ENCODE results near the gene PODXL2.

Gene PODXL2

DNA sequence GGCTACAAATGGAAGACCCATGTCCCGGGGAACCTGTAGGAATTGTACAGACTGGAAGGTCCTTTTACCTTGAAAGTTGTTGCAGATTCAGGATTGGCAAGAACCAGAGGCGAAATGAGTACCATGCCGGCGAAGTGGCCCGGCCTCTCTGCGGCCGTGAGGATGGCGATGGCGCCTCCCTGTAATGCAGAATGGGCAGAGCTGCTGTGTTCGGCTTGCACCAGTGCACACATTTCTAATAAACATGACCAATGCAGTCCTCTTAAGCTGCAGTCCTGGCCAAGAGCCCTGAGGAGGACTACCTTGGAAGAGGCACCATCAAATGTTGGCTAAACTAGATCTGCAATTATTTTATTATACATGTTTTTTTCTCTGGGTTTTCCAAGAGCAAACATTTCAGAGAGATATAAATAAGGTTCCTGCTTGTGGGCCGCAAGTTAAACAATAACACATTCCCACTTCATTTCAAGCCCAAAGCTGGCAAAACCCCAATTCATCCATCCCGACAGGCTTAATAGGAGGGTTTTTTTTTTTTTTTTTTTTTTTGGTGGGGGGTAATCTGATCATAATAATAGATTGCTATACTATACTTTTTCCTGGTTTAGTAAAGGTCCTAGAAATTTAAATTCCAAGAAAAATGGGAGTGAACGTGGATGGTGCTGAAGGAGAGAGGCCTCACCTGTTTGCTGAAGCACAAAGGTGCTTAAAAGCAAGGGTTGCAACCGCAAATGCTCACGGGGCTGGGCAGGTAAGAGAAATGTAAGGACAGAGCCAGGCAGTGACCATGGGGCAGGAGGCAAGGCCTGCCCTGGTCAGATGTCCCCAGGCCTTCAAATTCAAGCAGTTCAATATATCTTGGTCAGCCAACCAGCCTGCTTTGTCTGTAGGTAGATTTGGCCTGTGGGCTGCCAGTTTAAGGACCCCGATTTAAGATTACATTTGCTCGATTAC is 92.3 kb downstream of the PODXL2 start:
- TF ChIP-seq, protein P1, sequence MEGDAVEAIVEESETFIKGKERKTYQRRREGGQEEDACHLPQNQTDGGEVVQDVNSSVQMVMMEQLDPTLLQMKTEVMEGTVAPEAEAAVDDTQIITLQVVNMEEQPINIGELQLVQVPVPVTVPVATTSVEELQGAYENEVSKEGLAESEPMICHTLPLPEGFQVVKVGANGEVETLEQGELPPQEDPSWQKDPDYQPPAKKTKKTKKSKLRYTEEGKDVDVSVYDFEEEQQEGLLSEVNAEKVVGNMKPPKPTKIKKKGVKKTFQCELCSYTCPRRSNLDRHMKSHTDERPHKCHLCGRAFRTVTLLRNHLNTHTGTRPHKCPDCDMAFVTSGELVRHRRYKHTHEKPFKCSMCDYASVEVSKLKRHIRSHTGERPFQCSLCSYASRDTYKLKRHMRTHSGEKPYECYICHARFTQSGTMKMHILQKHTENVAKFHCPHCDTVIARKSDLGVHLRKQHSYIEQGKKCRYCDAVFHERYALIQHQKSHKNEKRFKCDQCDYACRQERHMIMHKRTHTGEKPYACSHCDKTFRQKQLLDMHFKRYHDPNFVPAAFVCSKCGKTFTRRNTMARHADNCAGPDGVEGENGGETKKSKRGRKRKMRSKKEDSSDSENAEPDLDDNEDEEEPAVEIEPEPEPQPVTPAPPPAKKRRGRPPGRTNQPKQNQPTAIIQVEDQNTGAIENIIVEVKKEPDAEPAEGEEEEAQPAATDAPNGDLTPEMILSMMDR (IDR thresholded peaks at IDR 0.05; ENCODE audit: low read depth, low read length), result no peak
- Histone ChIP-seq H3K9me3 (ENCODE audit: severe bottlenecking) (peaks cover 9% of the 10 kb centered on the region), H3K36me3 (no peaks in the 10 kb centered on the region), H3K27me3 (ENCODE audit: insufficient read depth, low read depth, severe bottlenecking) (no peaks in the 10 kb centered on the region), H3K4me3 (ENCODE audit: low read depth, low read length) (no peak overlapping the region), H3K27ac (peak overlapping the region; percentile 65)
- DNase-seq, result no peak

DNA sequence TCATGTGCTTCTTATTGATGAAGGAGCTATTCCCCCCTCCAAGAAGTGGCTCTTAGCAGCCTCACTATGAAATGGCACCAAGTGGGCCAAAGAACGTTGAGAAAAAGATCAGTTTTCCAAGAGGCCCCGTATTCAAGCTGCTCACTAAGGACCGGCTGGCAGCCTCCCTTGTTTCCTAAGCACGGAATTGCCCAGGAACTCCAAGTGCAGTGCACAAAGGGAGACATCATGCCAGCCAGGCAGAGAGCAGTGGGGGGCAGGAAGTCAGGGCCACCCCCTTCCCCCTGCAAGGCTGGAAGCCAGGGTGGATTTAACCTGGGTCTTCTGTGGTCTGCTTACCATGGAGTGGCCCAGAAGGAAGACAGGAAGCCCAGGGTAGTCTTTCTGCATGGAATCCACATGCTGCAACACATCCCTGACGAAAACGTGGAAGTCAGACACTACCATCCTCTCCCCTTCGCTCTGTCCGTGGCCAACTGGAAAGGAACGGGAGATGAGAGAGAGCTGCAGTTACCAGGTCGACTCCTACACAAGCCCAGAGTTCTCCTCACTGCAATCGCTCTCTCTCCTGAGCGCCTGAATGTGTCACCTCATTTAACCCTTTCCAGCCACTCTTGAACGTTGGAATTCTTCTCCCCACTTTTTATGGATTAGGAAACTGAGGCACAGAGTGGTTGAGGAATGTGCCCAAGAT is 93.3 kb downstream of the PODXL2 start:
- DNase-seq, result no peak
- peaks cover 9% of the 10 kb centered on the region for H3K9me3 ChIP-seq (ENCODE audit: severe bottlenecking)
- peak overlapping the region; percentile 65 for H3K27ac ChIP-seq
- H3K36me3 ChIP-seq, result no peaks in the 10 kb centered on the region
- H3K4me3 ChIP-seq (ENCODE audit: low read depth, low read length), result no peak overlapping the region
- H3K27me3 ChIP-seq (ENCODE audit: insufficient read depth, low read depth, severe bottlenecking), result no peaks in the 10 kb centered on the region
- TF ChIP-seq, protein P1 (IDR thresholded peaks at IDR 0.05; ENCODE audit: low read depth, low read length), result no peak

All from WERI-Rb-1 (cell line).